GM10266 (cell line): Measurements from ENCODE around the gene NOP16.
A peak's percentile ranks its signal among the peaks of the same experiment; 100 is the strongest.

Source experiments
- DNase-seq: peaks from one replicate; pipeline ENCODE4 v3.0.0; 2012; ENCODE audit errors: extremely low spot score
- CTCF ChIP-seq: IDR thresholded peaks from 2 replicates; pipeline ENCODE4 v1.5.1; 2012; ENCODE audit warnings: mild to moderate bottlenecking, low read depth; ENCODE audit not compliant: control insufficient read depth, insufficient read depth; ENCODE audit errors: missing control alignments

The NOP16 gene

DNA sequence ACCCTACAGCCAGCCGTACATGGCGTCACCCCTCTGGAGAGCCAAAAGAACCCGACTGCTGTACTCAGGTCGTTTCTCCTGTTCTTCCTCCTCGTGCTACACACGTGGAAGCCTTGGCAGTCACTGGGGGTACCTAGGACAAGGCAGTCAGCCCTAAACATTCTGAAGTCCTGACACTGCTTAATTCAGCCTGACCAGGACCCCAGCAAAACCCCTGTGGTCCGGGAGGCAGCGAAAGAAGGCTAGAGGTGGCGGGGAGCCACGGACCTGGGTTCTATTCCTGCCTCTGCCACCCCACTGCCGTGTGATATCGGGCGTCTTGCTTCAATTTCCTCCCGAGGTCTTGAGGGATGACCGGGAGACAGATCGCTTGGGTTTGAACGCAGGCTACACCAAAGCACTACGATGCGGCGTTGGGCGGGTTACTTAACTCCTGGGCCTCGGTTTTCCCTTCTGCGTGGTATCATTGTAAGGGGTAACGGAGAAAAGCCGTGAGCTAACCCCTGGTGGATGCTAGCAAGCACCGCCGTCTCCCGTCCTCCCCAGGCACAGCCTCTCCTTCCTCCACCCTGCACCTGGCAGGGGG, 23.5 kb downstream of the NOP16 start:
- DNase-seq = no peak
- no peak for TF ChIP-seq CTCF

GRCh38 chr5:176362233-176362490, 26.2 kb downstream of the NOP16 start:
- no peak for TF ChIP-seq CTCF

DNA sequence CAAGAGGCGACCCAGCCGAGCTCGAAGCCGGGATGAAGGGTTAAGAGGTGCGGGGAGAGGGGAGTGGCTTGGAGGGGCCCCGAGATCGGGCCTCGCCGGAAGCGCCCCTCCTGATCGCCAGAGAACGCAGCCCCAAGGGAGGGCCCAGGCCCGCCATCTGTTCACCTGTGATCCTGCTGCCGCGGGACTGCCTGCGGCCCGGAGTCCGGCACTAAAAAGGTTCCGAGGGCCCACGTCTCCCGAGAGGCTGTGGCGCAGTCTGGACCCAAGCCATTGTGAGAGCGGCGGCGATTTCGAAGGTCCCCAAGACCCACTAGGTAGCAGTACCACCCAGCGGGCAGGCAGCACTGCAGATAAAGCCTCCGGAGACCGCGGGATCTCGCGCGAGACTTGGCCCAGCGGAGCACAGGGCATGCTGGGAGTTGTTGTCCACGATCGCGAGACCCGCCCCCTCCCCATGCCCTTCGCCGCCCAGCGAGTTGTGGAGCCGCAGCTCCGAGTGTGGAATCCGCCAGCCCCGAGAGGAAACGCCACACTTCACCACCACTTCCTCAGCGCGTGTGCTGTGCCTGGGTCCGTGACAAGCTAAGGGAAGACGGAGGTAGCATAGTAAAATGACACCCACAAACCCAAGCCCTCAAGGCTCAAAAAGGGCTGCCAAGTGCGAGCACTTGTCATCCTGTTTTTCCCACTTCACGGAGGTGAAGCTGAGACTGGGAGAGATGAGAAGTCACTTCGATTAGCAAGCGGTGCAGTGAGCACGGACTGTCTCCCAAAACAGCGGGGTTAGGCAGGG, 26.8 kb downstream of the NOP16 start, which contains the start of gene KIAA1191:
KIAA1191 (minus strand) TSS at position 328 of the 796 bp plus-strand sequence. CDS start 2,256 bp downstream, outside the sequence.
- peak; percentile 88 for DNase-seq
- peak; percentile 52 for TF ChIP-seq CTCF

More at GRCh38 chr5:176362233-176362490, 26.2 kb downstream of the NOP16 start:
- no peak for DNase-seq

DNA sequence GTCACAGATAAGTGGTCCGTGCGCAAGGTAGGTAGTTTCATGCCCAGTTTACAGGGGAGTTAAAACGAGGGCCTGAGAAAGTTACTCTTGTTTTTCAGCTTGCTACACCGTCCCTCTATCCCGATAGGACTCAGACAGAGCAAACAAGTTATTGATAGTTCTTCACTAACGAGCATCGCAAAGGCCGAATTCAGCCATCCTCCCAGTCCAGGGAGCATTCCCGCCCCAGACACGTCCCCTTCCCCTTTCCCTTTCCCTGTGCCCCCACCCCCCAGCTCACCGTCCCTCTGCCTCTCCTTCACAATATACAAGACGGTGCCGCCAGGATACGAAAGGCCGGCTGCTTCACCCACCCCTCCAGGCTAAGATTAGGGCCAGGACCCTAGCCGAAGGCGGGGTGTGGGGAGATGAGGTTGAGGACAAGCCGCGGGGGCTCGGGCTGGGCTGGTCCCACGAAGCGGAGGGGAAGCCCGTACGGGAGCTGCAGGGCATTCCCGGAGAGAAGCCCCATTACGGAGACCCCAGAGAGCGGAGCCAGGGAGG, 27.4 kb downstream of the NOP16 start:
- no peak for DNase-seq
- TF ChIP-seq CTCF = no peak

GRCh38 chr5:176359658-176360057, 28.7 kb downstream of the NOP16 start:
- no peak for TF ChIP-seq CTCF
- DNase-seq = no peak

- TF ChIP-seq CTCF = no peak
- no peak for DNase-seq
Measured at GRCh38 chr5:176356179-176356566, 32.2 kb downstream of the NOP16 start.
